ENCODE data around the gene GCC2.
"Not testable (repeated sequence)": the region's sequence is repeated elsewhere in the genome, so short reads cannot be mapped to it uniquely, and the experiment has no call there.

Gene GCC2

GRCh38 chr2:108417254-108417653 lies 31.8 kb upstream of the GCC2 start:
- H3K4me3 ChIP-seq (ENCODE audit: low read depth, low read length): no peak overlapping the region
- DNase-seq (ENCODE audit: low read depth): no peak
- TF ChIP-seq CTCF (conservative IDR thresholded peaks at IDR 0.05; ENCODE audit: low read depth, low read length): no peak

DNA sequence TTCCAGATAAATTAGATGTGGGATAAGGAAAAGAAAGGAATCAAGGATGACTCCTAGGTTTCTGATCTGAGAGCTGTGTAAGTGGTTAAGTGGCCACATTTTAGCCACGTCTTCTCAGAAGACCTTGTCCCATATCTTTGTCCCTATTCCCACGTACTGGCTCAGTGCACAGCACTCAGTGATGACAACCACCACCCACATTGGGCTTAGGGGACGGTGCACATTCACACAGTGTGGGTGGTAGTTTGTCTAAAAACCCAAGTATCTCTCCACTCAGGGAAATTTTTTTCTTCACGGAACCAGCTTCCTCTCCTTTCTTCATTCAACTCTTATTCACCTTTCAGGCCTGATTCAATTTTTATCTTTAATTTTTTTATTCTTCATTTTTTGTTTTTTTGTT lies 30.6 kb upstream of the GCC2 start:
- H3K4me3 ChIP-seq (ENCODE audit: low read depth, low read length): no peak overlapping the region
- no peak for DNase-seq (ENCODE audit: low read depth)
- no peak for TF ChIP-seq CTCF (conservative IDR thresholded peaks at IDR 0.05; ENCODE audit: low read depth, low read length)

DNA sequence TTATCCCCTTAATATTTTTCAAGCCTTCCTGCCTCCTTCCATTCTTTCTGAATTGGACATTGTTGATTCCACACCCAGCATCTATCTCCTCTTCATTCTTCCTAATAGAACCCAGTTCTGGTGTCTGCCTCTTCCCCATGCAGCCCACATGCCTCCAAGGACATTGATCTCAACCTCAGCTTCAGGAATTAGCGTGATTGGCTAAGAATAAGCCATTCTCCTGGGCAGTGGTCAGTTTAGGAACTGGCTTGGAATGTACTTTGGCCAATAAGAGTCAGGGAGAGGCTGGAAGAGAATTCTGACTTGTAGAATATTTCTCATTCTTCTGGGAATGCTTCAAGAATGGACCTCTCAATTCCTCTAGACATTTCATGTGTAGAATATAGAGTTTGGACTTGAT lies 25.9 kb upstream of the GCC2 start:
- DNase-seq (ENCODE audit: low read depth): no peak
- TF ChIP-seq CTCF (conservative IDR thresholded peaks at IDR 0.05; ENCODE audit: low read depth, low read length): no peak
- H3K4me3 ChIP-seq (ENCODE audit: low read depth, low read length): no peak overlapping the region

DNA sequence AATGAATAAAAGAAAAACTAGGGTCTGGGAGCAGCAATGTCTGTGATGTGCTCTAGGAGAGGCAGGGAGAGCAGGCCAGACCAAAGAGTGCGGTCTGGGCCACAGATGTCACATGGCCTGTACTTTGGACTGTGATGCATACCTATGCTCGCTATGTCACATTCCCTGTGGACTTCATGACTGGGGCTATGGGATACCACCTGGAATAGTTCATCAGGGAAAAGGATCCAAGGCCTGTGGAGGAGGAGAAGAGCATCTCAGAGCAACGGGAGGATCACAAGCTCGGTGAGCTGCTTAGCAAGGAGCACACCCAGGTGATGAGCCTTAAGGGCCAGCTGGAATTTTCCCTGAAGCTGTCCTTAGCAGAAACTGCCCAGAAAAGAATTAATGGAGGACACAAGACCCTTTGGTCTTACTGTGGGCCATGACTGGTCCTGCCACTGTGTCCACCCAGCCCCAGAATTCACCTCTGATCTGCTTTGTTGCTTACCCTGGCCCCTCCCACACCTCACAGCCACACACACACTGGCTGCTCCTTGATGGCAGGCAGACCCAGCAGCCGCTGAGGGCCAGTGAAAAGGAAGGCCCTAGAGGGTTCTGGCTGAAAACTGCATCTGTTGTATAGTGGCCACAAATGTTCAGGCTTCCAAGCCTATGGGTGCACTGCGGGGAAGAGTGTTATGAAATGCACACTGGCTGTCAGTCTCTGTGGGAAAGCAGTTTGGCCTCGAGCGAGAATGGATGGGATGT lies 25.3 kb upstream of the GCC2 start:
- TF ChIP-seq CTCF (conservative IDR thresholded peaks at IDR 0.05; ENCODE audit: low read depth, low read length): no peak
- H3K4me3 ChIP-seq (ENCODE audit: low read depth, low read length): no peak overlapping the region
- DNase-seq (ENCODE audit: low read depth): no peak

- no peak for DNase-seq (ENCODE audit: low read depth)
- no peak overlapping the region for H3K4me3 ChIP-seq (ENCODE audit: low read depth, low read length)
- TF ChIP-seq CTCF (conservative IDR thresholded peaks at IDR 0.05; ENCODE audit: low read depth, low read length): no peak
Measured at GRCh38 chr2:108428286-108429009, 20.6 kb upstream of the GCC2 start.

- not testable (repeated sequence) for DNase-seq (ENCODE audit: low read depth)
Measured at GRCh38 chr2:108435578-108435977, 13.4 kb upstream of the GCC2 start.

GRCh38 chr2:108436976-108437375 lies 12.0 kb upstream of the GCC2 start:
- no peak for DNase-seq (ENCODE audit: low read depth)
- TF ChIP-seq CTCF (conservative IDR thresholded peaks at IDR 0.05; ENCODE audit: low read depth, low read length): no peak
- no peak overlapping the region for H3K4me3 ChIP-seq (ENCODE audit: low read depth, low read length)

More at GRCh38 chr2:108435578-108435977, 13.4 kb upstream of the GCC2 start:
- not testable (repeated sequence) for H3K4me3 ChIP-seq (ENCODE audit: low read depth, low read length)
